ENCODE results near the gene UPK1A.

DNA sequence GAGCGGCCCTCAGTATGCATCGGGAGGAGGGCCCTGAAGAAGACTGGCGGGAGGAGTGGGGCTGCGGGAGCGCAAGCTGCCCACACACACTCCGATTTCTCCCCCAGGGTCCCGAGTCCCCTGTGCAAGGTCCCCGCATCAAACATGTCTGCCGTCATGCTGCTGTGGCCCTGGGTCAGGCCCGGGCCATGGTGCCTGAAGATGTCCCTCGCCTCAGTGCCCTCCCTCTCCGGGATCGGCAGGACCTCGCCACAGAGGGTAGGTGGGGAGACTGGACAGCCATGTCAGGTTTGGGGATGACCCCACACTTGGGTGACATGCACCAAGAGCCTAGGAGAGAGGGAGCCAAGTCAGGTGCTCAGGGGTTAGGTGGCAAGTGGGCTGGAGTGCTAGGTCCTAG lies 56.1 kb downstream of the UPK1A start:
- no peak for TF ChIP-seq NR2C2 (CRISPR knock-in tag; IDR thresholded peaks at IDR 0.05)
- TF ChIP-seq, protein P1, sequence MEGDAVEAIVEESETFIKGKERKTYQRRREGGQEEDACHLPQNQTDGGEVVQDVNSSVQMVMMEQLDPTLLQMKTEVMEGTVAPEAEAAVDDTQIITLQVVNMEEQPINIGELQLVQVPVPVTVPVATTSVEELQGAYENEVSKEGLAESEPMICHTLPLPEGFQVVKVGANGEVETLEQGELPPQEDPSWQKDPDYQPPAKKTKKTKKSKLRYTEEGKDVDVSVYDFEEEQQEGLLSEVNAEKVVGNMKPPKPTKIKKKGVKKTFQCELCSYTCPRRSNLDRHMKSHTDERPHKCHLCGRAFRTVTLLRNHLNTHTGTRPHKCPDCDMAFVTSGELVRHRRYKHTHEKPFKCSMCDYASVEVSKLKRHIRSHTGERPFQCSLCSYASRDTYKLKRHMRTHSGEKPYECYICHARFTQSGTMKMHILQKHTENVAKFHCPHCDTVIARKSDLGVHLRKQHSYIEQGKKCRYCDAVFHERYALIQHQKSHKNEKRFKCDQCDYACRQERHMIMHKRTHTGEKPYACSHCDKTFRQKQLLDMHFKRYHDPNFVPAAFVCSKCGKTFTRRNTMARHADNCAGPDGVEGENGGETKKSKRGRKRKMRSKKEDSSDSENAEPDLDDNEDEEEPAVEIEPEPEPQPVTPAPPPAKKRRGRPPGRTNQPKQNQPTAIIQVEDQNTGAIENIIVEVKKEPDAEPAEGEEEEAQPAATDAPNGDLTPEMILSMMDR (IDR thresholded peaks at IDR 0.05), result no peak
- TF ChIP-seq, protein P2, sequence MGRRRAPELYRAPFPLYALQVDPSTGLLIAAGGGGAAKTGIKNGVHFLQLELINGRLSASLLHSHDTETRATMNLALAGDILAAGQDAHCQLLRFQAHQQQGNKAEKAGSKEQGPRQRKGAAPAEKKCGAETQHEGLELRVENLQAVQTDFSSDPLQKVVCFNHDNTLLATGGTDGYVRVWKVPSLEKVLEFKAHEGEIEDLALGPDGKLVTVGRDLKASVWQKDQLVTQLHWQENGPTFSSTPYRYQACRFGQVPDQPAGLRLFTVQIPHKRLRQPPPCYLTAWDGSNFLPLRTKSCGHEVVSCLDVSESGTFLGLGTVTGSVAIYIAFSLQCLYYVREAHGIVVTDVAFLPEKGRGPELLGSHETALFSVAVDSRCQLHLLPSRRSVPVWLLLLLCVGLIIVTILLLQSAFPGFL (CRISPR knock-in tag; IDR thresholded peaks at IDR 0.05; ENCODE audit: borderline replicate concordance), result no peak
- TF ChIP-seq, protein P3, sequence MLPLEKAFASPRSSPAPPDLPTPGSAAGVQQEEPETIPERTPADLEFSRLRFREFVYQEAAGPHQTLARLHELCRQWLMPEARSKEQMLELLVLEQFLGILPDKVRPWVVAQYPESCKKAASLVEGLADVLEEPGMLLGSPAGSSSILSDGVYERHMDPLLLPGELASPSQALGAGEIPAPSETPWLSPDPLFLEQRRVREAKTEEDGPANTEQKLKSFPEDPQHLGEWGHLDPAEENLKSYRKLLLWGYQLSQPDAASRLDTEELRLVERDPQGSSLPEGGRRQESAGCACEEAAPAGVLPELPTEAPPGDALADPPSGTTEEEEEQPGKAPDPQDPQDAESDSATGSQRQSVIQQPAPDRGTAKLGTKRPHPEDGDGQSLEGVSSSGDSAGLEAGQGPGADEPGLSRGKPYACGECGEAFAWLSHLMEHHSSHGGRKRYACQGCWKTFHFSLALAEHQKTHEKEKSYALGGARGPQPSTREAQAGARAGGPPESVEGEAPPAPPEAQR (CRISPR knock-in tag; IDR thresholded peaks at IDR 0.05), result no peak
- TF ChIP-seq ZNF138 (CRISPR knock-in tag; conservative IDR thresholded peaks at IDR 0.05), result no peak
- TF ChIP-seq, protein P4, sequence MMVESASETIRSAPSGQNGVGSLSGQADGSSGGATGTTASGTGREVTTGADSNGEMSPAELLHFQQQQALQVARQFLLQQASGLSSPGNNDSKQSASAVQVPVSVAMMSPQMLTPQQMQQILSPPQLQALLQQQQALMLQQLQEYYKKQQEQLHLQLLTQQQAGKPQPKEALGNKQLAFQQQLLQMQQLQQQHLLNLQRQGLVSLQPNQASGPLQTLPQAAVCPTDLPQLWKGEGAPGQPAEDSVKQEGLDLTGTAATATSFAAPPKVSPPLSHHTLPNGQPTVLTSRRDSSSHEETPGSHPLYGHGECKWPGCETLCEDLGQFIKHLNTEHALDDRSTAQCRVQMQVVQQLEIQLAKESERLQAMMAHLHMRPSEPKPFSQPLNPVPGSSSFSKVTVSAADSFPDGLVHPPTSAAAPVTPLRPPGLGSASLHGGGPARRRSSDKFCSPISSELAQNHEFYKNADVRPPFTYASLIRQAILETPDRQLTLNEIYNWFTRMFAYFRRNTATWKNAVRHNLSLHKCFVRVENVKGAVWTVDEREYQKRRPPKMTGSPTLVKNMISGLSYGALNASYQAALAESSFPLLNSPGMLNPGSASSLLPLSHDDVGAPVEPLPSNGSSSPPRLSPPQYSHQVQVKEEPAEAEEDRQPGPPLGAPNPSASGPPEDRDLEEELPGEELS (CRISPR knock-in tag; IDR thresholded peaks at IDR 0.05), result no peak
- no peak for TF ChIP-seq NR3C1 (CRISPR knock-in tag; conservative IDR thresholded peaks at IDR 0.05; ENCODE audit: low read depth)
- TF ChIP-seq, protein P5, sequence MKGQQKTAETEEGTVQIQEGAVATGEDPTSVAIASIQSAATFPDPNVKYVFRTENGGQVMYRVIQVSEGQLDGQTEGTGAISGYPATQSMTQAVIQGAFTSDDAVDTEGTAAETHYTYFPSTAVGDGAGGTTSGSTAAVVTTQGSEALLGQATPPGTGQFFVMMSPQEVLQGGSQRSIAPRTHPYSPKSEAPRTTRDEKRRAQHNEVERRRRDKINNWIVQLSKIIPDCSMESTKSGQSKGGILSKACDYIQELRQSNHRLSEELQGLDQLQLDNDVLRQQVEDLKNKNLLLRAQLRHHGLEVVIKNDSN (CRISPR knock-in tag; IDR thresholded peaks at IDR 0.05), result no peak
- TF ChIP-seq CREB1 (CRISPR knock-in tag; IDR thresholded peaks at IDR 0.05), result no peak
- no peak for TF ChIP-seq TEAD4 (CRISPR knock-in tag; IDR thresholded peaks at IDR 0.05)
- TF ChIP-seq SP1 (CRISPR knock-in tag; conservative IDR thresholded peaks at IDR 0.05), result no peak
- no peak for TF ChIP-seq FOXP1 (CRISPR knock-in tag; IDR thresholded peaks at IDR 0.05; ENCODE audit: borderline replicate concordance)
- TF ChIP-seq, protein P6, sequence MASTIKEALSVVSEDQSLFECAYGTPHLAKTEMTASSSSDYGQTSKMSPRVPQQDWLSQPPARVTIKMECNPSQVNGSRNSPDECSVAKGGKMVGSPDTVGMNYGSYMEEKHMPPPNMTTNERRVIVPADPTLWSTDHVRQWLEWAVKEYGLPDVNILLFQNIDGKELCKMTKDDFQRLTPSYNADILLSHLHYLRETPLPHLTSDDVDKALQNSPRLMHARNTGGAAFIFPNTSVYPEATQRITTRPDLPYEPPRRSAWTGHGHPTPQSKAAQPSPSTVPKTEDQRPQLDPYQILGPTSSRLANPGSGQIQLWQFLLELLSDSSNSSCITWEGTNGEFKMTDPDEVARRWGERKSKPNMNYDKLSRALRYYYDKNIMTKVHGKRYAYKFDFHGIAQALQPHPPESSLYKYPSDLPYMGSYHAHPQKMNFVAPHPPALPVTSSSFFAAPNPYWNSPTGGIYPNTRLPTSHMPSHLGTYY (CRISPR knock-in tag; IDR thresholded peaks at IDR 0.05), result no peak
